K562 (cell line): ENCODE data around the gene MAPK8IP2. TPM values are rescaled to one million over a fixed set of nuclear protein-coding genes. Genes with fewer than 3 reads are reported as not detected.

Source experiments
- ATAC-seq: fragments of 200-7000 bp; cut with Tn5 transposase; 3 replicates; pipeline ENCODE4 v1.9.1; 2020; ENCODE audit warnings: moderate library complexity
- BruUV-seq: library from RNA; stranded (reverse); fragments of 400-500 nt; replicated peaks from 2 replicates; lab custom pipeline; 2021; lab: Mats Ljungman, UMichigan
- CTCF ChIA-PET: fragments of 300-600 bp; formaldehyde crosslinking; extraction: SDS; loops from one replicate; lab custom pipeline; 2021; ENCODE audit warnings: low intra/inter-chr PET ratio; lab: Yijun Ruan, JAX
- POLR2A ChIA-PET: fragments of 300-600, 350-650 bp; sonication (Branson Sonifier 250); formaldehyde crosslinking; extraction: SDS; loops from one replicate; lab custom pipeline; 2021; ENCODE audit warnings: antibody characterized with exemption, inconsistent platforms; lab: Yijun Ruan, JAX
- DNase-seq, 4 experiments: peaks; one replicate each; pipeline versions ENCODE4 v3.0.0 to v3.0.0-alpha.2; 2011 to 2018; ENCODE audit warnings: low spot score in 3 of 4, mixed read lengths in 3 of 4; ENCODE audit errors: extremely low read depth in 1 of 4
- FAIRE-seq: peaks from 2 replicates; lab custom pipeline; 2011; peaks lifted over from hg19 to GRCh38; lab: Jason Lieb, UNC
- H2AFZ ChIP-seq: 2 replicates; pipeline ENCODE4 v1.6.0; 2011; ENCODE audit warnings: low read depth, low read length, control low read depth, inconsistent platforms
- H3K27ac ChIP-seq: fragments of 200-600 bp; 3 replicates; pipeline ENCODE4 v1.8.0; 2011; ENCODE audit warnings: low read depth, mild to moderate bottlenecking, control low read depth, inconsistent platforms, low read length, moderate library complexity, mixed read lengths; ENCODE audit errors: extremely low read depth
- H3K27me3 ChIP-seq, 2 experiments: fragments of 300-600 bp in 1 of 2; 2 replicates in 1 of 2; 3 replicates in 1 of 2; pipeline versions ENCODE4 v1.6.0 to v1.8.0; 2011; ENCODE audit warnings: inconsistent platforms in 2 of 2, low read length in 2 of 2, mild to moderate bottlenecking in 1 of 2, mixed read lengths in 1 of 2, moderate library complexity in 1 of 2; ENCODE audit not compliant: control insufficient read depth in 2 of 2, insufficient read depth in 2 of 2
- H3K36me3 ChIP-seq: fragments of 300-600 bp; 3 replicates; pipeline ENCODE4 v1.8.0; 2011; ENCODE audit warnings: mild to moderate bottlenecking, low read length, inconsistent platforms; ENCODE audit not compliant: control insufficient read depth, insufficient read depth
- H3K4me1 ChIP-seq, 2 experiments: fragments of 200-600 bp in 1 of 2; replicated peaks in 1 of 2; 2 replicates in 1 of 2; 3 replicates in 1 of 2; pipeline versions ENCODE4 v1.5.1 to v1.8.0; 2011; ENCODE audit warnings: inconsistent platforms in 2 of 2, low read length in 2 of 2, mild to moderate bottlenecking in 1 of 2, mixed read lengths in 1 of 2, moderate library complexity in 1 of 2; ENCODE audit not compliant: control insufficient read depth in 2 of 2, insufficient read depth in 2 of 2
- H3K4me2 ChIP-seq: 2 replicates; pipeline ENCODE4 v1.6.1; 2011; ENCODE audit warnings: low read length, control low read depth, inconsistent platforms, mixed read lengths; ENCODE audit not compliant: insufficient read depth
- H3K4me3 ChIP-seq: fragments of 200-600 bp; sonication (generic), shearing (Covaris generic); 2 replicates; pipeline ENCODE4 v1.5.1; 2016; ENCODE audit warnings: control low read depth, inconsistent platforms
- H3K79me2 ChIP-seq: fragments of 200-600 bp; 3 replicates; pipeline ENCODE4 v1.8.0; 2011; ENCODE audit warnings: low read length, inconsistent platforms; ENCODE audit not compliant: control insufficient read depth, insufficient read depth
- H3K9ac ChIP-seq, 2 experiments: 2 replicates each; pipeline versions ENCODE4 v1.6.0 to v1.6.1; 2011; ENCODE audit warnings: low read depth in 2 of 2, low read length in 2 of 2, control low read depth in 1 of 2, inconsistent platforms in 1 of 2, mild to moderate bottlenecking in 1 of 2, mixed read lengths in 1 of 2; ENCODE audit not compliant: insufficient read depth in 1 of 2
- H3K9me1 ChIP-seq: one replicate; pipeline ENCODE4 v1.6.0; 2011; ENCODE audit warnings: inconsistent platforms, mild to moderate bottlenecking, low read length, moderate library complexity; ENCODE audit not compliant: control insufficient read depth, insufficient read depth
- H3K9me3 ChIP-seq: replicated peaks from 2 replicates; pipeline ENCODE4 v1.5.1; 2011; ENCODE audit warnings: low read depth, low read length, inconsistent platforms; ENCODE audit not compliant: control insufficient read depth, insufficient read depth
- H4K20me1 ChIP-seq: replicated peaks from 2 replicates; pipeline ENCODE4 v1.6.1; 2011; ENCODE audit warnings: low read length, inconsistent platforms, mixed read lengths; ENCODE audit not compliant: control insufficient read depth, insufficient read depth
- CREB5 ChIP-seq: fragments of 250-450 bp; sonication (Bioruptor Pico); IDR thresholded peaks from 2 replicates; pipeline ENCODE4 v1.5.0; 2020; ENCODE audit warnings: mild to moderate bottlenecking
- FOXP1 ChIP-seq: sonication (generic); formaldehyde crosslinking; IDR thresholded peaks from 2 replicates; pipeline ENCODE4 v1.8.0; 2022; ENCODE audit warnings: mild to moderate bottlenecking, missing genetic modification reagents
- FUS ChIP-seq: fragments of 200-400 bp; formaldehyde crosslinking; optimal IDR thresholded peaks from 2 replicates; pipeline ENCODE3; 2017; ENCODE audit warnings: low read depth, low read length
- IRF2 ChIP-seq: sonication (generic); formaldehyde crosslinking; IDR thresholded peaks from 2 replicates; pipeline ENCODE4 v1.8.1; 2022; ENCODE audit warnings: mild to moderate bottlenecking, missing genetic modification reagents
- MAFF ChIP-seq: IDR thresholded peaks from 2 replicates; pipeline ENCODE4 v1.6.1; 2012; ENCODE audit warnings: low read length, improper control_type of control experiment
- NELFE ChIP-seq: IDR thresholded peaks from 2 replicates; pipeline ENCODE4 v1.6.1; 2011; ENCODE audit warnings: mild to moderate bottlenecking; ENCODE audit not compliant: insufficient read depth, insufficient read length
- POLR3A ChIP-seq: IDR thresholded peaks from 2 replicates; pipeline ENCODE4 v1.6.1; 2011; ENCODE audit warnings: borderline replicate concordance, mild to moderate bottlenecking, moderate library complexity; ENCODE audit not compliant: insufficient read length, insufficient read depth; ENCODE audit errors: extremely low read depth
- RHOXF2B ChIP-seq: fragments of 250-450 bp; sonication (Bioruptor Pico); conservative IDR thresholded peaks from 2 replicates; pipeline ENCODE4 v1.5.1; 2021
- RREB1 ChIP-seq: fragments of 250-450 bp; sonication (Bioruptor Pico); IDR thresholded peaks from 2 replicates; pipeline ENCODE4 v1.4.0; 2020
- U2AF2 ChIP-seq: fragments of 200-400 bp; formaldehyde crosslinking; optimal IDR thresholded peaks from 2 replicates; pipeline ENCODE3; 2017; ENCODE audit warnings: low read depth, mild to moderate bottlenecking, low read length
- ZNF347 ChIP-seq: fragments of 450-650 bp; formaldehyde crosslinking; IDR thresholded peaks from 2 replicates; pipeline ENCODE4 v1.4.0; 2020; ENCODE audit warnings: low read depth, mild to moderate bottlenecking, moderate library complexity
- ZNF584 ChIP-seq: fragments of 200-800 bp; sonication (Bioruptor generic); IDR thresholded peaks from 2 replicates; pipeline ENCODE4 v1.6.1; 2016; ENCODE audit warnings: low read depth, mild to moderate bottlenecking, missing genetic modification characterization, missing compliant biosample characterization
- in situ Hi-C: fragments of 300-500 bp; cut with MboI; formaldehyde crosslinking; loops from 4 replicates; pipeline ENCODE4 v1.15.0; 2018; ENCODE audit warnings: inconsistent platforms, mixed read lengths
- intact Hi-C: fragments of 100-400 bp; cut with micrococcal nuclease; formaldehyde crosslinking; loops from 2 replicates; pipeline ENCODE4 v1.14.2; 2022
- polyA plus RNA-seq, 8 experiments: library from polyadenylated mRNA; depleted of rRNA in 4 of 8; stranded (reverse) in 5 of 8; unstranded in 3 of 8; fragments of >200 nt; fragmentation: Nextera tagmentation in 2 of 8; fragmentation: Illumina TruSeq in 1 of 8; extraction: Ambion mirVana in 2 of 8; extraction: Trizol in 1 of 8; gene quantifications; 2 replicates each; pipeline versions ENCODE4 v1.2.1 to v1.2.3, GENCODE V29; 2011 to 2014; ENCODE audit warnings: inconsistent platforms in 1 of 8, missing spikeins in 1 of 8
- total RNA-seq, 7 experiments: library from RNA; depleted of rRNA in 6 of 7; stranded (reverse); fragments of >200 nt in 6 of 7; fragmentation: Illumina TruSeq in 2 of 7; extraction: Trizol in 2 of 7; gene quantifications; 2 replicates each; pipeline versions ENCODE4 v1.2.1 to v1.2.3, GENCODE V29; 2011 to 2021; ENCODE audit warnings: low replicate concordance in 1 of 7

The MAPK8IP2 gene
- total and polyA plus RNA-seq, 9 of the 15 experiments (the other 6 are each of a cell fraction or from before 2014, with no cell fraction given): 0.01 to 0.47 (median 0.07) TPM; not detected in 2

GRCh38 chr22:50660306-50660705 is 59.7 kb downstream of the MAPK8IP2 start:
- Histone ChIP-seq H3K9me3 (no peaks in the 10 kb centered on the region), H4K20me1 (no peaks in the 10 kb centered on the region), H2AFZ (no peak overlapping the region), H3K36me3 (no peaks in the 10 kb centered on the region), H3K4me3 (no peak overlapping the region), H3K79me2 (no peaks in the 10 kb centered on the region), H3K9me1 (no peaks in the 10 kb centered on the region), H3K4me2 (no peak overlapping the region), H3K9ac (no peak overlapping the region), H3K4me1 (no peaks in the 10 kb centered on the region), H3K27ac (no peak overlapping the region), H3K27me3 (peaks cover 16 to 31% of the 10 kb centered on the region in 2 experiments; a peak in 4 of 5 replicates)
- in situ Hi-C loops (no loop called here), intact Hi-C loops (no loop called here)
- ATAC-seq: no peak
- TF ChIP-seq ZNF584 (CRISPR knock-in tag) (no peak), RREB1 (CRISPR knock-in tag) (no peak), IRF2 (CRISPR knock-in tag) (no peak), U2AF2 (no peak), RHOXF2B (CRISPR knock-in tag) (no peak), CREB5 (no peak), FUS (no peak), MAFF (no peak), FOXP1 (no peak), NELFE (no peak), POLR3A (no peak), ZNF347 (CRISPR knock-in tag) (no peak)
- no peak for DNase-seq
- ChIA-PET POLR2A (no interaction called here), CTCF (no interaction called here)
- no peak for FAIRE-seq
- no TSS peak for BruUV-seq
